NCI-H1694 treated with DMSO at 0.1 percent for 48 hours (cell line): ENCODE results near the gene RFX6.
A peak's percentile ranks its signal among the peaks of the same experiment; 100 is the strongest.

Experiments used
- DNase-seq: peaks from one replicate; lab custom pipeline; 2025; lab: John Stamatoyannopoulos, UW

Gene RFX6

DNA sequence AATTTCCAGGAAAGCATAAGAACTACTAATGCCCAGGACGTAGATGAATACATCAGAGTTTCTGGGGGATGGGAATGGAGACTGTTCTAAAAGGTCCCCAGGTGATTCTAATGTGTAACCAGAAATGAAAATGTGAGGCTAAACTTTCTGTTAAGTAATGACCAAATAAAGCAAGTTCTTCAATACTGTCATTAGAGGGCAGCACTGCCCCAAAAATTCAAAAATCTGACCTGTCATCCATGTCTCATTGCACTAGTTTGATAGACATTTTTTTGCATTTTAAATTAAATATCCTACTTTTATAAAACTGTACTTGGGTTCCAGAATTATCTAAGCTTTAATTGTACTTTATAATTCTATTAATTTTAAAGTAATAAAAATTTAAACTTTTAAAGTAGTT lies 94.9 kb downstream of the RFX6 start:
- peak; percentile 26 for DNase-seq

- no peak for DNase-seq
These were observed 96.9 kb downstream of the RFX6 start for GRCh38 chr6:116973976-116974375.

DNA sequence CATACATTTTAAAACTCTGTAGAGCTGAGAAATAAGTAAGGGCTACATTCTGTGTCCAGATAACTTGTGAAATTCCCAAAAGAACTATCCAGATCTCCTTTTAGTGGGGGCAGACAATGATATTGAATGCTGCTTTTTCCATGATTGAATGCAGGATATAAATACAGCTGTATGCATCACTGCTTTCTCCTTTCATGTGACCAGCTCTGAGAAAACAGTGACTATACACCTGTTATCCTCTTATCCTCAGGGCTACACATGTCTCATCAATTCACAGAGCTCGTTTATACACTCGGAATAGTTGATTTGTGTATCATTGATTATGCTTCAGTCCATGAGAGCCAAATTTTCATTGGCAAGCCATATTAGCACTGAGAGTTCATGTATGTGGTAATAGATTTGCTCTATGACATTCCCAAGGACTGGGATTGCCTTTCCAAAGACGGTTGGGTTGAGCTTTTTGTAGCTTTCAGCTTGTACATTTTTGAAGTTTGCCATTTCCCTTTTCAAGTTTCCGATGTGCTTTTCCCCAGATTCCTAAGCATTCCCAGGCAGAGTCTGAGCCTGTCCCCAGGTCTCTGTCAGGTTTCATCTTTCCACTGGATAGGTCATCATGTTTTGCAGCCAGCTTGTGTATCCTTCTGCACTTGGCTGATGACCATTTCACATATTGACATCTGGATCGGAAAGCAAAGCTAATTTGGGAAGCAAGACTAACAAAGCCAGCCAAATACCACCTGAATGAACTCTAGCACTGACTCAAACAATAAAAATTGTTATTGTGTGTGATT lies 97.7 kb downstream of the RFX6 start:
- DNase-seq = no peak

DNA sequence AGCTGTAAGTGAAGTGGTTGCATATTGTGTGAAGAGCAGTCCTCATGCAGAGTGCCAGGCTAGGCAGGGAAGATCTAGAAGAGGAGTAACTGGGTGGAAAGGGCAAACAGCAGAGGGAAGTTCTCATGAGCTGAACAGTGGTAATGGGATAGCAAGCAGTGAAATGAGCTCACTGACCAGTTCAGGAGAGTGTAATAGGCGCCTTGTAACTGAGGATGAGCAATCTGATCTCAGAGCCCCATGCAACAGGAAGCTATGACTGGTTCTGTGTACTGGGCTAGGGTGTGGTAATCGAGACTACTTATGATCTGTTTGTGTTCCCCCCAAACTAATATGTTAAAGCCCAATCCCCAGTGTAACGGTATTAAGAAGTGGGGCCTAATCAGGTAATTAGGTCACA lies 98.6 kb downstream of the RFX6 start:
- no peak for DNase-seq

- DNase-seq = no peak
These were observed 102.5 kb downstream of the RFX6 start for GRCh38 chr6:116979560-116979959.
